ENCODE data around the gene C5orf47. TPM values are rescaled to one million over a fixed set of nuclear protein-coding genes. Genes with fewer than 3 reads are reported as not detected.

C5orf47 gene
- total RNA-seq, 1 experiment from 2014 or later: 0.18 TPM

DNA sequence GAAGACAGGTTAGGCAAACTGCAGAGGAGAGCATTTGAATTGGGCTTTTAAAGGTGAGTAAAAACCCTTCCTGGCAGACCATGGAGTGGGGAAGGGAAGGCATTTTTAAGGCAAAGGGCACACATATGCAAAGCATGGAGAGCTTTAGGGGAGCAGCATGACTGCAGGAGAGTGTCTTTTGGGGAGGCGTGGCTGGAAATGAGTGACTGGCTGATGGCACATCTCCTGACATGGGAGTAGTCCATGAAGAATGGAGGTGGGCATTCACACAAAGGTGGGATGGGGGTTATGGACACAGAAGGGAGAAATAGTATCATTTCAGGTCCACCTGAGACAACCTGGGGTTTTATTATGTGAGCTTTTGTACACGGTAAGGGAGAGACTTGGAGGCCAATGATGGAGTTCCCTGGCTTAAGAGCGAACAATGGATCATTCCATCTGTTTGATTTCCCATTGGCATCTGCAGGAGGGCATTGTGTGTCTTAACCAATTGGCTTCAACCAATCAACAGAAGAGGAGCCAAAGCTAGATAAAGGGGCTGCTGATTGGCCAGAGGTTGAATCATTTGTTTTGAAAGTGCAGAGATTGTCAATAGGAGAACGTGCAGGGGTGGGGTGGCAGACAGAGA, 58.6 kb downstream of the C5orf47 start:
- POLR2A ChIA-PET: no interaction called here
- Histone ChIP-seq H3K36me3 (ENCODE audit: control insufficient read depth, insufficient read depth, low read length) (no peaks in the 10 kb centered on the region), H3K4me1 (no peaks in the 10 kb centered on the region), H3K4me3 (ENCODE audit: low read depth, low read length) (no peak overlapping the region), H3K27me3 (replicated peaks; ENCODE audit: control insufficient read depth, insufficient read depth, low read length) (no peaks in the 10 kb centered on the region; the same call in none of the 2 replicates), H3K9me3 (no peaks in the 10 kb centered on the region)
- no TSS peak for BruUV-seq (replicated peaks)
- Mint-ChIP-seq H3K9me3 (ENCODE audit: unreplicated experiment) (no peaks in the 10 kb centered on the region), H3K36me3 (ENCODE audit: insufficient read depth, unreplicated experiment) (no peaks in the 10 kb centered on the region), H3K4me1 (ENCODE audit: low read depth, unreplicated experiment) (no peaks in the 10 kb centered on the region), H3K27ac (ENCODE audit: unreplicated experiment) (no peak overlapping the region), H3K4me3 (ENCODE audit: unreplicated experiment) (no peak overlapping the region), H3K27me3 (ENCODE audit: insufficient read depth, unreplicated experiment) (peaks cover 13% of the 10 kb centered on the region)
- TF ChIP-seq, protein P1, sequence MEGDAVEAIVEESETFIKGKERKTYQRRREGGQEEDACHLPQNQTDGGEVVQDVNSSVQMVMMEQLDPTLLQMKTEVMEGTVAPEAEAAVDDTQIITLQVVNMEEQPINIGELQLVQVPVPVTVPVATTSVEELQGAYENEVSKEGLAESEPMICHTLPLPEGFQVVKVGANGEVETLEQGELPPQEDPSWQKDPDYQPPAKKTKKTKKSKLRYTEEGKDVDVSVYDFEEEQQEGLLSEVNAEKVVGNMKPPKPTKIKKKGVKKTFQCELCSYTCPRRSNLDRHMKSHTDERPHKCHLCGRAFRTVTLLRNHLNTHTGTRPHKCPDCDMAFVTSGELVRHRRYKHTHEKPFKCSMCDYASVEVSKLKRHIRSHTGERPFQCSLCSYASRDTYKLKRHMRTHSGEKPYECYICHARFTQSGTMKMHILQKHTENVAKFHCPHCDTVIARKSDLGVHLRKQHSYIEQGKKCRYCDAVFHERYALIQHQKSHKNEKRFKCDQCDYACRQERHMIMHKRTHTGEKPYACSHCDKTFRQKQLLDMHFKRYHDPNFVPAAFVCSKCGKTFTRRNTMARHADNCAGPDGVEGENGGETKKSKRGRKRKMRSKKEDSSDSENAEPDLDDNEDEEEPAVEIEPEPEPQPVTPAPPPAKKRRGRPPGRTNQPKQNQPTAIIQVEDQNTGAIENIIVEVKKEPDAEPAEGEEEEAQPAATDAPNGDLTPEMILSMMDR (IDR thresholded peaks at IDR 0.05; ENCODE audit: insufficient read depth in 1 of 2, low read depth in 1 of 2, low read length in 1 of 2, severe bottlenecking in 1 of 2, unreplicated experiment in 1 of 2): no peak
- CTCF ChIA-PET: interaction anchor here (1.3 kb wide), 1 partner anchor 270 kb away, joined by 5 read pairs; no protein-coding TSS in a partner anchor
- no peak for DNase-seq
- intact Hi-C loops (cut with micrococcal nuclease; ENCODE audit: unreplicated experiment): no loop called here

DNA sequence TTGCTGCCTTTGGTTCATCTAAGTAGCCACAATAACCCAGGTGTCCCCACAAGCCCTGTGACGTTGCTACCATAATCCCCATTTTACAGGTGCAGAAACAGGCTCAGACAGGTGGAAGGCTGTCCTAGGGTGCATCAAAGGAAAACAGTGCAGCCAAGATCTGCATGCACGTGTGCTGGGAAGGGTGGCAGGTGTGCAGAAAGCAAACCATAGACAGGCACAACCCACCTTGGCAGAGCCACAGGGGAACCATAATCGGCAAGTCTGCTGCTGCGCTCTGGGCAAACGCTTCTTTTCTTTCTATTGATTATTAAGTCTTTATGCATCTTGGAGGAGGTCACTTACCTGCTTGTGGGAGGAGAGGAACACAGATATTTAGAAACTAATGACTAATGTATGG, 63.7 kb downstream of the C5orf47 start:
- no peaks in the 10 kb centered on the region for H3K4me1 ChIP-seq
- TF ChIP-seq, protein P1 (IDR thresholded peaks at IDR 0.05; ENCODE audit: insufficient read depth in 1 of 2, low read depth in 1 of 2, low read length in 1 of 2, severe bottlenecking in 1 of 2, unreplicated experiment in 1 of 2): no peak
- no peak for DNase-seq
- Mint-ChIP-seq H3K27ac (ENCODE audit: unreplicated experiment) (no peak overlapping the region), H3K27me3 (ENCODE audit: insufficient read depth, unreplicated experiment) (no peaks in the 10 kb centered on the region), H3K36me3 (ENCODE audit: insufficient read depth, unreplicated experiment) (no peaks in the 10 kb centered on the region), H3K4me1 (ENCODE audit: low read depth, unreplicated experiment) (no peaks in the 10 kb centered on the region), H3K4me3 (ENCODE audit: unreplicated experiment) (no peak overlapping the region), H3K9me3 (ENCODE audit: unreplicated experiment) (no peaks in the 10 kb centered on the region)
- H3K9me3 ChIP-seq: no peaks in the 10 kb centered on the region
- no peaks in the 10 kb centered on the region for H3K36me3 ChIP-seq (ENCODE audit: control insufficient read depth, insufficient read depth, low read length)
- ChIA-PET POLR2A (no interaction called here), CTCF (no interaction called here)
- H3K27me3 ChIP-seq (replicated peaks; ENCODE audit: control insufficient read depth, insufficient read depth, low read length): no peaks in the 10 kb centered on the region; the same call in 1 of the 2 replicates
- intact Hi-C loops (cut with micrococcal nuclease; ENCODE audit: unreplicated experiment): no loop called here
- no TSS peak for BruUV-seq (replicated peaks)
- no peak overlapping the region for H3K4me3 ChIP-seq (ENCODE audit: low read depth, low read length)

DNA sequence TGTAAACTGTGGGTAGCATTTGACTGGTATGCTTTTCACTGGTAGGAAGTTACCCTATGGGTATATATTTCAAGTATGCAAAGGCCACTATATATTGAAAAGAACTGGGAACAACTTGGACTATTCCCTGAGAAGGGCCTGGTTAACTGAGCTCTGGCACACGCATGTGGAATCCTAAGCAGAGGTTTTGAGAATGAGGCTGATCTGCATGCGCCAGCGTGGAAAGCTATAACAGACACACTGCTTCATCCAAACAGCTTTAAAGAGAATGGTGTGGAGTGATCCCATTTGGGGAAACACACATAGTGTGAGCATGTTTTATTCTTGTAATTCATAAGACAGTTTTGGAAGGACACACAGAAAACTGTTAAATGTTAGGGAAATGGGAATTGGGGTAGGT, 64.9 kb downstream of the C5orf47 start:
- intact Hi-C loops (cut with micrococcal nuclease; ENCODE audit: unreplicated experiment): no loop called here
- Mint-ChIP-seq H3K9me3 (ENCODE audit: unreplicated experiment) (no peaks in the 10 kb centered on the region), H3K4me3 (ENCODE audit: unreplicated experiment) (no peak overlapping the region), H3K36me3 (ENCODE audit: insufficient read depth, unreplicated experiment) (no peaks in the 10 kb centered on the region), H3K4me1 (ENCODE audit: low read depth, unreplicated experiment) (no peaks in the 10 kb centered on the region), H3K27ac (ENCODE audit: unreplicated experiment) (no peak overlapping the region), H3K27me3 (ENCODE audit: insufficient read depth, unreplicated experiment) (no peaks in the 10 kb centered on the region)
- ChIA-PET CTCF (interaction anchor here (1.1 kb wide), 1 partner anchor 258 kb away, joined by 3 read pairs; no protein-coding TSS in a partner anchor), POLR2A (no interaction called here)
- Histone ChIP-seq H3K4me1 (no peaks in the 10 kb centered on the region), H3K36me3 (ENCODE audit: control insufficient read depth, insufficient read depth, low read length) (no peaks in the 10 kb centered on the region), H3K4me3 (ENCODE audit: low read depth, low read length) (no peak overlapping the region), H3K27me3 (replicated peaks; ENCODE audit: control insufficient read depth, insufficient read depth, low read length) (no peaks in the 10 kb centered on the region; the same call in 1 of the 2 replicates), H3K9me3 (no peaks in the 10 kb centered on the region)
- TF ChIP-seq, protein P1 (IDR thresholded peaks at IDR 0.05; ENCODE audit: insufficient read depth in 1 of 2, low read depth in 1 of 2, low read length in 1 of 2, severe bottlenecking in 1 of 2, unreplicated experiment in 1 of 2): no peak
- no peak for DNase-seq
- BruUV-seq (replicated peaks): no TSS peak

Other genes with a start within 250 kb of the C5orf47 start
- 21.4 and 25.1 TPM in 2 replicates for gene CPEB4, start 100.8 kb upstream of the C5orf47 start, total RNA-seq (2022)
- gene NSG2, start 56.5 kb downstream of the C5orf47 start, total RNA-seq (2022): not detected in 2 replicates